Natural killer cell treated with Interleukin-12 subunit alpha and Interleukin-12 subunit beta and Interleukin-15 and Interleukin-18, amount 100 ng/mL, for 72 hours (primary cell): Measurements from ENCODE around the gene ERI2. TPM values are rescaled to one million over a fixed set of nuclear protein-coding genes. Genes with fewer than 3 reads are reported as not detected.

Experiments used
- ATAC-seq, 2 donors: fragments of 150-1000 bp; cut with Tn5 transposase in 1 of 2; sonication (Bioruptor Pico), chemical (Tn5 transposase) in 1 of 2; 2 replicates each; pipeline ENCODE4 v1.10.0; 2021
- DNase-seq: peaks from one replicate; pipeline ENCODE4 v3.0.0; 2022; ENCODE audit warnings: low spot score
- H3K27ac Mint-ChIP-seq, 2 donors: 1 replicate in 1 of 2; 2 replicates in 1 of 2; pipeline ENCODE4 v1.8.0; 2022; ENCODE audit warnings: mixed read lengths in 2 of 2, mild to moderate bottlenecking in 1 of 2, moderate library complexity in 1 of 2
- H3K27me3 Mint-ChIP-seq, 2 donors: 1 replicate in 1 of 2; 2 replicates in 1 of 2; pipeline ENCODE4 v1.8.0; 2022; ENCODE audit warnings: mixed read lengths in 2 of 2
- H3K36me3 Mint-ChIP-seq: one replicate; pipeline ENCODE4 v1.8.0; 2022; ENCODE audit warnings: mixed read lengths
- H3K4me1 Mint-ChIP-seq, 2 donors: 1 replicate in 1 of 2; 2 replicates in 1 of 2; pipeline ENCODE4 v1.8.0; 2022; ENCODE audit warnings: low read depth in 2 of 2, mixed read lengths in 2 of 2, mild to moderate bottlenecking in 1 of 2
- H3K4me3 Mint-ChIP-seq: one replicate; pipeline ENCODE4 v1.8.0; 2022; ENCODE audit warnings: mixed read lengths
- H3K9me3 Mint-ChIP-seq: 2 replicates; pipeline ENCODE4 v1.8.0; 2022; ENCODE audit warnings: mixed read lengths
- total RNA-seq, 2 donors: library from RNA; stranded (reverse); gene quantifications; one replicate each; pipeline ENCODE4 v1.2.3, GENCODE V29; 2022

ERI2 gene
- total RNA-seq, 2 donors from 2014 or later = 14.7 to 22.8 TPM

- Mint-ChIP-seq H3K4me3 (no peak overlapping the region), H3K27ac (no peak overlapping the region), H3K27me3 (peaks cover 0 to 8% of the 10 kb centered on the region in 2 donors), H3K36me3 (peaks cover 9% of the 10 kb centered on the region), H3K9me3 (peaks cover 2% of the 10 kb centered on the region), H3K4me1 (no peaks in the 10 kb centered on the region)
- ATAC-seq (no peak), DNase-seq (no peak)
Observed at GRCh38 chr16:20747030-20747816, 59.0 kb downstream of the ERI2 start.

DNA sequence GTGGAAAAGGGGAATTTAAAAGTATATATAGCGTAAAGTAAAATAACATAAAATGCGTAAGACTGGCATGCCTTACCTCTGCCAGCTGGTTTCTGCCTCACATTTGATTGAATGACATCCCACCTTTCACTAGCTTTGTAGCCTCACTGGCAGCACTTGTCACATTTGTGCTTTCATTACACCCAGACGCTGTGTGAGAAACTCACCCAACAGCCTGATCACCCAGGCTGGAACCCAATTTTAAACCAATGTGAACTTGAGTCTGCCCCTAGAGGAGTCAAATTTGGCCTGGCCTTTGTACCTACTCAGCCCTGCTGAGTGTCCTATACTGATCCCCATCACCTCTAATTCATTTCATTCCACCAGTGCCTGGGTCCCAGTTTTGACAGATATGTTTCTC lies 59.8 kb downstream of the ERI2 start:
- H3K27me3 Mint-ChIP-seq = peaks cover 0 to 5% of the 10 kb centered on the region in 2 donors
- ATAC-seq (no peak), DNase-seq (no peak)
- no peak overlapping the region for H3K4me3 Mint-ChIP-seq
- H3K36me3 Mint-ChIP-seq = peaks cover 9% of the 10 kb centered on the region
- no peak overlapping the region for H3K27ac Mint-ChIP-seq
- peaks cover 2% of the 10 kb centered on the region for H3K9me3 Mint-ChIP-seq
- H3K4me1 Mint-ChIP-seq = peaks cover 4 to 6% of the 10 kb centered on the region in 2 donors

Other genes with a start within 250 kb of the ERI2 start
- not detected for gene ACSM2B, start 230.1 kb downstream of the ERI2 start, total RNA-seq
- under 1 TPM in 1 of 2 donors, not detected in 1; 0.67 TPM for gene ACSM1, start 108.8 kb downstream of the ERI2 start, total RNA-seq
- gene THUMPD1, start 64.7 kb downstream of the ERI2 start, total RNA-seq = 10 to 100 TPM; 39.6 to 43.5 TPM
- 1 to 10 TPM; 1.5 to 7.2 TPM for gene ACSM3, start 42.5 kb downstream of the ERI2 start, total RNA-seq
- gene REXO5, start 55 bp upstream of the ERI2 start, total RNA-seq = 10 to 100 TPM in 1 of 2 donors, 1 to 10 TPM in 1; 8.3 to 15.8 TPM
- 10 to 100 TPM; 36.7 to 47.4 TPM for gene DCUN1D3, start 93.9 kb upstream of the ERI2 start, total RNA-seq
- 10 to 100 TPM; 39.0 to 52.2 TPM for gene LYRM1, start 94.3 kb upstream of the ERI2 start, total RNA-seq